NB4 (cell line): ENCODE data around the gene TPRG1.

Source experiments
- MYC ChIP-seq: IDR thresholded peaks from 2 replicates; pipeline ENCODE4 v1.6.1; 2011; ENCODE audit warnings: low read depth, low read length
- POLR2A ChIP-seq: IDR thresholded peaks from 2 replicates; pipeline ENCODE4 v1.6.1; 2011; ENCODE audit warnings: mild to moderate bottlenecking; ENCODE audit not compliant: insufficient read length; ENCODE audit errors: extremely low read depth
- TF ChIP-seq, protein P1 (sequence below): IDR thresholded peaks from one replicate; pipeline ENCODE4 v1.5.1; 2012; ENCODE audit warnings: low read depth, low read length
- TF ChIP-seq, protein P2 (sequence below): IDR thresholded peaks from 2 replicates; pipeline ENCODE4 v1.6.1; 2011; ENCODE audit warnings: low read depth, low read length

DNA sequence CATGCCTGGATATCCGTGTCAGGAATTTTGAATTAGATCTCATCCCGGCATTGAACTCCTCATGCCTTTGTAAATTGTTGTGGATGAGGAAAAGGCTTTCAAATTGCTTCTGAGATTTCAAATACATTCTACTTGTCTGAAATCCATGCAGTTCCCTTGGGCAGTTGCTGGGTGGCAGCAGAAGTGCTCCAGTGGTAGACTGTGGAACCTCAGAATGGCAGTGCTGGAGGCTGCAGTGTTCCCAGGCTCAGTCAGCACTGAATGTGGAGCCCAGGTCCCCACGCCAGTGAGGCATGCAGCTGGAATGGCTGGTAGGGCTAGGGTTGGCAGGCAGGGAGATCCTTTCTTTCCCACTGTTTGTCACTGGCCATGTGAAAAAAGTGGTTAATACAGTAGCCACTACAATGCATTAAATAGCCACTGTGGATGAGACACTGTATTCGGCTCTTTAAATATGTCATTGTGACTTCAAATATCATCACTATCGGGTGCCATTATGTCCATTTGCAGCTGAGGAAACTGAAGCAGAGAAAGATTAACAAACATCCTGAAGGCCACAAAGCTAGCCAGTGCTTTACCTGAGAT, 98.6 kb downstream of the TPRG1 start:
- TF ChIP-seq POLR2A, result no peak
- TF ChIP-seq, protein P1, sequence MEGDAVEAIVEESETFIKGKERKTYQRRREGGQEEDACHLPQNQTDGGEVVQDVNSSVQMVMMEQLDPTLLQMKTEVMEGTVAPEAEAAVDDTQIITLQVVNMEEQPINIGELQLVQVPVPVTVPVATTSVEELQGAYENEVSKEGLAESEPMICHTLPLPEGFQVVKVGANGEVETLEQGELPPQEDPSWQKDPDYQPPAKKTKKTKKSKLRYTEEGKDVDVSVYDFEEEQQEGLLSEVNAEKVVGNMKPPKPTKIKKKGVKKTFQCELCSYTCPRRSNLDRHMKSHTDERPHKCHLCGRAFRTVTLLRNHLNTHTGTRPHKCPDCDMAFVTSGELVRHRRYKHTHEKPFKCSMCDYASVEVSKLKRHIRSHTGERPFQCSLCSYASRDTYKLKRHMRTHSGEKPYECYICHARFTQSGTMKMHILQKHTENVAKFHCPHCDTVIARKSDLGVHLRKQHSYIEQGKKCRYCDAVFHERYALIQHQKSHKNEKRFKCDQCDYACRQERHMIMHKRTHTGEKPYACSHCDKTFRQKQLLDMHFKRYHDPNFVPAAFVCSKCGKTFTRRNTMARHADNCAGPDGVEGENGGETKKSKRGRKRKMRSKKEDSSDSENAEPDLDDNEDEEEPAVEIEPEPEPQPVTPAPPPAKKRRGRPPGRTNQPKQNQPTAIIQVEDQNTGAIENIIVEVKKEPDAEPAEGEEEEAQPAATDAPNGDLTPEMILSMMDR, result peak; percentile 60
- TF ChIP-seq, protein P2, sequence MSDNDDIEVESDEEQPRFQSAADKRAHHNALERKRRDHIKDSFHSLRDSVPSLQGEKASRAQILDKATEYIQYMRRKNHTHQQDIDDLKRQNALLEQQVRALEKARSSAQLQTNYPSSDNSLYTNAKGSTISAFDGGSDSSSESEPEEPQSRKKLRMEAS, result no peak
- no peak for TF ChIP-seq MYC
